Heart right ventricle (tissue), 16 donors: ENCODE data around the gene TMEM170A. TPM values are rescaled to one million over a fixed set of nuclear protein-coding genes. Genes with fewer than 3 reads are reported as not detected.
"Not testable (repeated sequence)": the region's sequence is repeated elsewhere in the genome, so short reads cannot be mapped to it uniquely, and the experiment has no call there.

Experiments used
- ATAC-seq, 8 donors: fragments of 200-7000 bp; cut with Tn5 transposase; one replicate each; pipeline ENCODE4 v1.9.1; 2020; ENCODE audit warnings: mild to moderate bottlenecking in 8 of 8, moderate library complexity in 8 of 8, moderate number of reproducible peaks in 1 of 8
- DNase-seq, 2 donors: peaks; one replicate each; pipeline ENCODE4 v3.0.0-alpha.2; 2020
- H3K27ac ChIP-seq, 10 donors: fragments of 200-600 bp; sonication (generic) in 2 of 10; one replicate each; pipeline versions ENCODE4 v1.5.0 to v1.8.0; 2020 to 2022; ENCODE audit warnings: mild to moderate bottlenecking in 3 of 10
- H3K27me3 ChIP-seq, 7 donors: fragments of 200-600 bp; one replicate each; pipeline ENCODE4 v1.8.0; 2021 to 2022; ENCODE audit warnings: mild to moderate bottlenecking in 2 of 7
- H3K36me3 ChIP-seq, 9 donors: fragments of 200-600 bp; sonication (generic) in 1 of 9; one replicate each; pipeline versions ENCODE4 v1.5.0 to v1.8.0; 2020 to 2022; ENCODE audit warnings: mild to moderate bottlenecking in 2 of 9
- H3K4me1 ChIP-seq, 9 donors: fragments of 200-600 bp; sonication (generic) in 1 of 9; one replicate each; pipeline versions ENCODE4 v1.5.0 to v1.8.0; 2020 to 2022; ENCODE audit warnings: mild to moderate bottlenecking in 4 of 9
- H3K4me3 ChIP-seq, 10 donors: fragments of 200-600 bp; sonication (generic) in 2 of 10; one replicate each; pipeline versions ENCODE4 v1.5.0 to v1.8.0; 2020 to 2022; ENCODE audit warnings: mild to moderate bottlenecking in 7 of 10, moderate library complexity in 2 of 10
- H3K9me3 ChIP-seq, 11 donors: fragments of 200-600 bp in 10 of 11; sonication (generic) in 2 of 11; one replicate each; pipeline versions ENCODE4 v1.5.0 to v1.8.0; 2013 to 2022; ENCODE audit warnings: mild to moderate bottlenecking in 2 of 11, control low read depth in 1 of 11, moderate library complexity in 1 of 11
- WGBS, 2 donors: extraction: QIAGEN DNeasy Blood & Tissue Kit; methylation state at CpG; one replicate each; pipeline ENCODE4 v1.1.7; 2013; ENCODE audit warnings: inconsistent platforms in 1 of 2; 5-methylcytosine and 5-hydroxymethylcytosine counted together
- intact Hi-C, 10 donors: fragments of 100-400 bp; cut with DNase I; formaldehyde crosslinking; loops; one replicate each; pipeline versions ENCODE4 v1.11.1 to v1.14.2; 2022
- polyA plus RNA-seq, 2 donors: library from polyadenylated mRNA; stranded (reverse); fragments of 200-250 nt; gene quantifications; one replicate each; pipeline ENCODE4 v1.2.3, GENCODE V29; 2013
- total RNA-seq, 10 donors: library from RNA; stranded (reverse); fragmentation: NEBNext Ultra II Directional in 3 of 10; extraction: Animal tissue kit (Norgen Biotek cat#: 25700) in 3 of 10; gene quantifications; one replicate each; pipeline versions ENCODE4 v1.2.1 to v1.2.4, GENCODE V29; 2021 to 2023
- TF ChIP-seq, protein P1 (sequence below), 9 donors: fragments of 200-600 bp; sonication (generic) in 2 of 9; IDR thresholded peaks; one replicate each; pipeline versions ENCODE4 v1.5.0 to v1.8.0; 2021 to 2022; ENCODE audit warnings: antibody characterized with exemption in 9 of 9, mild to moderate bottlenecking in 5 of 9, moderate library complexity in 1 of 9
- donor health status: Arrhythmogenic right ventricular cardiomyopathy.
- donor health status: ischemic (EF 13 %, LVEDD 7.1; RV severe dilation, severe dysfunction).
- donor health status: healthy with polysubstance abuse.
- donor health status: DM: no; HTN: yes; CAD: no.
- donor health status: DM: no; HTN: no; CAD: no.
- donor health status: ischemic (EF 25% LVEDD 6.9; RV normal size, moderate dysfunction).
- donor health status: ischemic (EF 25% LVEDD 5.7; RV mildly dilated, moderate dysfunction).
- donor health status: healthy.
- donor health status: DM: yes; HTN: yes; CAD: no.
- donor health status: Ischemic cardiomyopathy.
- donor health status: ischemic (EF 35%, LVEDD 5.7; RV mildly dilated, moderate dysfunction).
- donor health status: nonischemic (EF 11% LVEDD 7.7; RV severe dilation, severe dysfunction).
- donor health status: DM: yes; HTN: yes; CAD: no.
- donor health status: PGD.
- donor health status: ischemic (EF 29% LVEDD 5.4; RV normal size, mild dysfunction).
- donor health status: nonischemic (EF 23%, LVEDD 6.1; RV moderate dilation, normal function).

The TMEM170A gene
- total and polyA plus RNA-seq, 12 donors: 3.8 to 12.5 (median 8.8) TPM

DNA sequence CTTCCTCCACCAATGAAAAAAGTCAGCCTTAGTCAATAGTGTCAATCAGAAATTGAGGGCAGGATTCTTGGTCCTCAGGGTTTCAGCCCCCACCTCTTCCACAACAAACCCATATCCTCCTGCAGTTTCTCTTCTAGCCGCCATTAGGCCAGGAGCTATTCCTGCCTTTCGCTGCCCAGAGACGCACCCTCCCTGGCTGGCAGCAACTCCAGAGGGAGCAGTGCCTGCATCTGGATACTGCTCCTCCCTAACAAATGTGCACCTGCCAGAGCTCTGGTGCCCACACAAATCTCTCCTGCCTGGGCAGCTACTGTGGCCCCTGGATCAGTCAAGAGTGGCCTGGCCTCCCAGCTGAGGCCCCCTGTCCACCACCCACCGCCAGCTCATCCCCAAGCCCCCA, 8.0 kb downstream of the TMEM170A start:
- H3K9me3 ChIP-seq, DNase-seq, H3K36me3 ChIP-seq, H3K27me3 ChIP-seq, intact Hi-C loops, H3K4me3 ChIP-seq: not testable (repeated sequence)
- H3K4me1 ChIP-seq: peaks cover 0 to 63% (median 21%) of the 10 kb centered on the region in 9 donors
- ATAC-seq: peak in 7 of 8 donors; percentile 54 to 76 (median 59)
- H3K27ac ChIP-seq: peak overlapping the region in 3 of 10 donors; percentile 15 to 31 (median 31)
- WGBS, 2 donors: 64 to 67% methylated on average over 4 of the region's 4 CpGs
- TF ChIP-seq, protein P1, sequence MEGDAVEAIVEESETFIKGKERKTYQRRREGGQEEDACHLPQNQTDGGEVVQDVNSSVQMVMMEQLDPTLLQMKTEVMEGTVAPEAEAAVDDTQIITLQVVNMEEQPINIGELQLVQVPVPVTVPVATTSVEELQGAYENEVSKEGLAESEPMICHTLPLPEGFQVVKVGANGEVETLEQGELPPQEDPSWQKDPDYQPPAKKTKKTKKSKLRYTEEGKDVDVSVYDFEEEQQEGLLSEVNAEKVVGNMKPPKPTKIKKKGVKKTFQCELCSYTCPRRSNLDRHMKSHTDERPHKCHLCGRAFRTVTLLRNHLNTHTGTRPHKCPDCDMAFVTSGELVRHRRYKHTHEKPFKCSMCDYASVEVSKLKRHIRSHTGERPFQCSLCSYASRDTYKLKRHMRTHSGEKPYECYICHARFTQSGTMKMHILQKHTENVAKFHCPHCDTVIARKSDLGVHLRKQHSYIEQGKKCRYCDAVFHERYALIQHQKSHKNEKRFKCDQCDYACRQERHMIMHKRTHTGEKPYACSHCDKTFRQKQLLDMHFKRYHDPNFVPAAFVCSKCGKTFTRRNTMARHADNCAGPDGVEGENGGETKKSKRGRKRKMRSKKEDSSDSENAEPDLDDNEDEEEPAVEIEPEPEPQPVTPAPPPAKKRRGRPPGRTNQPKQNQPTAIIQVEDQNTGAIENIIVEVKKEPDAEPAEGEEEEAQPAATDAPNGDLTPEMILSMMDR (IDR thresholded peaks at IDR 0.05): peak in 1 of 9 donors; percentile 15

DNA sequence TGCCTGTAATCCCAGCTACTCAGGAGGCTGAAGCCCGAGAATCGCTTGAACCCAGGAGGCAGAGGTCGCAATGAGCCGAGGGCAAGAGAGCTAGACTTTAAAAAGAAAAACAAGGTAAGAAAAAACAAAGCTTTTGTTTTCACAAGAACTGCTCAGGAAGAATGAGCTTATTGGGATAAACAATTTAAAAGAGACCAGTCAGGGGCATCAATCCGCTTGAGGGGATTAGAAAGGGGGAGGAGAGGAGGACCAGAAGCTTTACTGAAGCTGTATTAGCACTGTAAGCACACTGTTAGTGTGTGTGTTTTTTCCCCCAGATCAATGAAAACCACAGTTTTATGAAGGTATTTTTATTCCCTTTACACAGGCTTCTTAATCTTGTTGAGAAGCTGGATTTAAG, 8.8 kb downstream of the TMEM170A start:
- ATAC-seq: no peak
- H3K4me1 ChIP-seq: peaks cover 0 to 55% (median 21%) of the 10 kb centered on the region in 9 donors
- H3K27ac ChIP-seq: peak overlapping the region in 2 of 10 donors; percentile 15 to 31
- intact Hi-C loops: no loop called here
- TF ChIP-seq, protein P1 (IDR thresholded peaks at IDR 0.05): no peak
- WGBS, 2 donors: 80 to 92% methylated on average over 5 of the region's 5 CpGs
- H3K27me3 ChIP-seq: no peaks in the 10 kb centered on the region
- H3K4me3 ChIP-seq: no peak overlapping the region
- no peaks in the 10 kb centered on the region for H3K9me3 ChIP-seq
- peaks cover 0 to 14% (median 4%) of the 10 kb centered on the region in 9 donors for H3K36me3 ChIP-seq
- DNase-seq: no peak

DNA sequence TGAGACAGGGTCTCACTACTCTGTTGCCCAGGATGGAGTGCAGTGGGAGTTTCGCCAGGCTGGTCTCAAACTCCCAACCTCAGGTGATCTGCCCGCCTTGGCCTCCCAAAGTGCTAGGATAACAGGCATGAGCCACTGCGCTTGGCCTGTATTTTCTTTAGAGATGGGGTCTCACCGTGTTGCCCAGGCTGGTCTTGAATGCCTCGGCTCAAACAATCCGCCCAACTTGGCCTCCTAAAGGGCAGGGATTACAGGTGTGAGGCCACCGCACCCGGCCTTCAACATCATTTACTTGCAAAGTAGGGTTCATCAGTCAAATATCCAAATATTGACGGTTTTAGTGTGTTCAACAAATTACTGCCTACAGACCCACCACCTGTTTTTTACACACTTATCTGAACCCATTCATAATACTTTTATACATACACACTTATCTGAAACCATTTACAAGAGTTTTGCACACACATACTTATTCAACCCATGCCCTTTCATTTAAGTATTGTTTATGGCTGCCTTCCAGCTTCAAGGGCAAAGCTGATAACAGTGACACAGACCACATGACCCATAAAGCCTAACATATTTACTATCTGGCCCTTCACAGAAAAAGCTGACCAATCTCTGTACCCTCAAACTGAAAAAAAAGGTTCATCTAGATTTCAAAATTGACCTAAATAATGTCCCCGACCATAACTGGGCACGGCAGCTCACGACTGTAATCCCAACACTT, 11.9 kb downstream of the TMEM170A start:
- Histone ChIP-seq H3K27me3 (no peaks in the 10 kb centered on the region), H3K36me3 (peaks cover 0 to 43% (median 11%) of the 10 kb centered on the region in 9 donors), H3K4me3 (no peak overlapping the region), H3K4me1 (peaks cover 0 to 42% (median 21%) of the 10 kb centered on the region in 9 donors), H3K9me3 (no peaks in the 10 kb centered on the region), H3K27ac (peak overlapping the region in 6 of 10 donors; percentile 5 to 51 (median 16))
- WGBS, 2 donors: 75 to 82% methylated on average over 12 of the region's 12 CpGs
- DNase-seq (no peak), ATAC-seq (peak; percentile 38 to 71 (median 51))
- intact Hi-C loops: no loop called here
- TF ChIP-seq, protein P1 (IDR thresholded peaks at IDR 0.05): no peak

DNA sequence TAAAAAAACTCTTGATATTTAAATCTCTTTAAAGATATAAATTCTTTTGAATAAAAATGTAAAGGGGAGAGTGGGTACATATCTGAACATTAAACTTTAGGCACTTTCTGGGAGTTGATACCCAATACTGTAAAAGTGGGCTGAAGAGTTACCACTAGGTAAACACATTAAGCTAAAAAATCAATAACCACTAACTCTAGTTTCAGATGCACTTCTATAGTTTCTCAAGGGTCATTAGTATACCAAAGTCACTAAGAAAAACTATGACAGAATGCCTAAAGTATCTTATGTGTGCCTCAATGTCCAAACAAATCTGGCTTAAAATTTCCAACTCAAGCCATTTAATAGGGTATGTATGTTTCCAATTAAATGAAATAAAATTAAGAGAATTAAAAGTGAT, 18.1 kb downstream of the TMEM170A start:
- intact Hi-C loops: no loop called here
- H3K4me3 ChIP-seq: no peak overlapping the region
- H3K27me3 ChIP-seq: no peaks in the 10 kb centered on the region
- TF ChIP-seq, protein P1 (IDR thresholded peaks at IDR 0.05): no peak
- peaks cover 0 to 10% (median 0%) of the 10 kb centered on the region in 9 donors for H3K4me1 ChIP-seq
- H3K9me3 ChIP-seq: no peaks in the 10 kb centered on the region
- ATAC-seq (no peak), DNase-seq (no peak)
- peaks cover 0 to 58% (median 11%) of the 10 kb centered on the region in 9 donors for H3K36me3 ChIP-seq
- H3K27ac ChIP-seq: no peak overlapping the region
